OCI-LY1 (cell line): ENCODE results near the gene SPEM1.
A peak's percentile ranks its signal among the peaks of the same experiment; 100 is the strongest.

Experiments
- H2AFZ ChIP-seq: fragments of 200-600 bp; sonication (generic), shearing (Covaris generic); 2 replicates; pipeline ENCODE4 v1.6.0; 2014; ENCODE audit warnings: antibody characterized with exemption, mild to moderate bottlenecking, low read length
- H3F3A ChIP-seq: fragments of 200-600 bp; sonication (generic), shearing (Covaris generic); 2 replicates; pipeline ENCODE4 v1.6.0; 2014; ENCODE audit warnings: mild to moderate bottlenecking, antibody characterized with exemption, low read length, moderate library complexity; ENCODE audit not compliant: insufficient read depth
- H3K27ac ChIP-seq: fragments of 200-600 bp; sonication (generic); 2 replicates; pipeline ENCODE4 v1.5.1; 2014; ENCODE audit warnings: low read length, mixed run types, mild to moderate bottlenecking, low read depth; ENCODE audit not compliant: poor library complexity, severe bottlenecking
- H3K27me3 ChIP-seq: fragments of 200-600 bp; sonication (generic); 2 replicates; pipeline ENCODE4 v1.6.0; 2014; ENCODE audit warnings: antibody characterized with exemption, mild to moderate bottlenecking, low read length, moderate library complexity; ENCODE audit not compliant: insufficient read depth
- H3K36me3 ChIP-seq: fragments of 200-600 bp; sonication (generic); 2 replicates; pipeline ENCODE4 v1.6.1; 2014; ENCODE audit warnings: mild to moderate bottlenecking, antibody characterized with exemption, low read length, moderate library complexity, mixed read lengths; ENCODE audit not compliant: insufficient read depth
- H3K4me1 ChIP-seq: fragments of 200-600 bp; sonication (generic); 2 replicates; pipeline ENCODE4 v1.5.1; 2014; ENCODE audit warnings: mild to moderate bottlenecking, low read length, moderate library complexity; ENCODE audit not compliant: insufficient read depth, severe bottlenecking
- H3K4me2 ChIP-seq: fragments of 200-600 bp; sonication (generic), shearing (Covaris generic); 2 replicates; pipeline ENCODE4 v1.6.1; 2014; ENCODE audit warnings: low read length
- H3K4me3 ChIP-seq: fragments of 200-600 bp; sonication (generic); 2 replicates; pipeline ENCODE4 v1.5.1; 2014; ENCODE audit warnings: low read length, low read depth, mild to moderate bottlenecking, mixed read lengths; ENCODE audit not compliant: poor library complexity, severe bottlenecking
- H3K79me2 ChIP-seq: fragments of 200-600 bp; shearing (Covaris generic); 2 replicates; pipeline ENCODE4 v1.6.1; 2016; ENCODE audit warnings: mixed run types, low read length, mixed read lengths; ENCODE audit not compliant: insufficient read depth
- H3K9ac ChIP-seq: fragments of 200-600 bp; sonication (generic), shearing (Covaris generic); 2 replicates; pipeline ENCODE4 v1.6.1; 2014; ENCODE audit warnings: mild to moderate bottlenecking, low read length, mixed read lengths
- H3K9me2 ChIP-seq: fragments of 200-600 bp; sonication (generic), shearing (Covaris generic); 2 replicates; pipeline ENCODE4 v1.6.1; 2014; ENCODE audit warnings: low read depth, mild to moderate bottlenecking, low read length, mixed read lengths
- H3K9me3 ChIP-seq: fragments of 200-600 bp; shearing (Covaris generic); 2 replicates; pipeline ENCODE4 v1.6.1; 2014; ENCODE audit warnings: low read length, mixed read lengths
- H4K20me1 ChIP-seq: fragments of 200-600 bp; sonication (generic), shearing (Covaris generic); 2 replicates; pipeline ENCODE4 v1.6.0; 2016; ENCODE audit warnings: mild to moderate bottlenecking, low read length; ENCODE audit not compliant: insufficient read depth
- CTCF ChIP-seq: fragments of 200-600 bp; sonication (generic), shearing (Covaris generic); IDR thresholded peaks from 2 replicates; pipeline ENCODE4 v1.5.1; 2017; ENCODE audit warnings: mild to moderate bottlenecking, antibody characterized with exemption, low read length, moderate library complexity, mixed read lengths
- EZH2 ChIP-seq: fragments of 200-600 bp; sonication (generic), shearing (Covaris generic); IDR thresholded peaks from 2 replicates; pipeline ENCODE4 v1.8.0; 2017; ENCODE audit warnings: borderline replicate concordance, mixed run types, mild to moderate bottlenecking, antibody characterized with exemption, low read length, moderate library complexity, mixed read lengths

The SPEM1 gene

DNA sequence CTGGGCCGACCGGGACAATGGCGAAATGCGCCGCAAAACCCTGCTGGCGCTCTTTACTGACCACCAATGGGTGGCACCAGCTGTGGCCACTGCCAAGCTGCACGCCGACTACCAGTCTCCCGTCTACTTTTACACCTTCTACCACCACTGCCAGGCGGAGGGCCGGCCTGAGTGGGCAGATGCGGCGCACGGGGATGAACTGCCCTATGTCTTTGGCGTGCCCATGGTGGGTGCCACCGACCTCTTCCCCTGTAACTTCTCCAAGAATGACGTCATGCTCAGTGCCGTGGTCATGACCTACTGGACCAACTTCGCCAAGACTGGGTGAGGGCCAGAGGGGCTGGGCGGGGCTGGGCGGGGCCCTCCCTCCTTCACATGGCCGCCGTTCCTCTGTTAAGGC lies 4.3 kb upstream of the SPEM1 start:
- no peak overlapping the region for H2AFZ ChIP-seq
- H4K20me1 ChIP-seq, result no peaks in the 10 kb centered on the region
- no peak for TF ChIP-seq EZH2
- TF ChIP-seq CTCF, result no peak

GRCh38 chr17:7416323-7416722 lies 3.8 kb upstream of the SPEM1 start:
- Histone ChIP-seq H4K20me1 (no peaks in the 10 kb centered on the region), H3K27me3 (peaks cover 26% of the 10 kb centered on the region; the same call in 1 of the 2 replicates), H3K36me3 (no peaks in the 10 kb centered on the region), H3F3A (no peaks in the 10 kb centered on the region), H3K79me2 (no peaks in the 10 kb centered on the region), H2AFZ (no peak overlapping the region), H3K4me1 (no peaks in the 10 kb centered on the region), H3K9ac (no peak overlapping the region), H3K27ac (no peak overlapping the region), H3K4me3 (no peak overlapping the region), H3K9me2 (no peaks in the 10 kb centered on the region), H3K4me2 (no peak overlapping the region), H3K9me3 (no peaks in the 10 kb centered on the region)
- TF ChIP-seq CTCF (peak; percentile 17; the same call in 1 of the 2 replicates), EZH2 (no peak)

More for the DNA sequence above, 4.3 kb upstream of the SPEM1 start:
- Histone ChIP-seq H3K79me2 (no peaks in the 10 kb centered on the region), H3K9me2 (no peaks in the 10 kb centered on the region), H3K4me1 (no peaks in the 10 kb centered on the region), H3F3A (no peaks in the 10 kb centered on the region), H3K27me3 (peaks cover 26% of the 10 kb centered on the region; the same call in 1 of the 2 replicates), H3K9me3 (no peaks in the 10 kb centered on the region), H3K9ac (no peak overlapping the region), H3K27ac (no peak overlapping the region), H3K36me3 (no peaks in the 10 kb centered on the region), H3K4me3 (no peak overlapping the region), H3K4me2 (no peak overlapping the region)

GRCh38 chr17:7417056-7417655 lies 3.0 kb upstream of the SPEM1 start:
- no peaks in the 10 kb centered on the region for H3K9me3 ChIP-seq
- H3K27ac ChIP-seq, result no peak overlapping the region
- no peaks in the 10 kb centered on the region for H3K36me3 ChIP-seq
- H2AFZ ChIP-seq, result no peak overlapping the region
- H3K4me1 ChIP-seq, result no peaks in the 10 kb centered on the region
- H3K4me2 ChIP-seq, result no peak overlapping the region
- no peaks in the 10 kb centered on the region for H3K79me2 ChIP-seq
- no peaks in the 10 kb centered on the region for H3K9me2 ChIP-seq
- H3K27me3 ChIP-seq, result peaks cover 26% of the 10 kb centered on the region; the same call in 1 of the 2 replicates
- no peaks in the 10 kb centered on the region for H3F3A ChIP-seq
- TF ChIP-seq CTCF (no peak), EZH2 (no peak)
- no peak overlapping the region for H3K9ac ChIP-seq
- no peak overlapping the region for H3K4me3 ChIP-seq
- H4K20me1 ChIP-seq, result no peaks in the 10 kb centered on the region
